ENCODE results near the gene CCDC9B. TPM values are rescaled to one million over a fixed set of nuclear protein-coding genes. Genes with fewer than 3 reads are reported as not detected.

CCDC9B gene
- polyA plus RNA-seq, 4 donors: 4.0 to 14.7 (median 8.0) TPM

DNA sequence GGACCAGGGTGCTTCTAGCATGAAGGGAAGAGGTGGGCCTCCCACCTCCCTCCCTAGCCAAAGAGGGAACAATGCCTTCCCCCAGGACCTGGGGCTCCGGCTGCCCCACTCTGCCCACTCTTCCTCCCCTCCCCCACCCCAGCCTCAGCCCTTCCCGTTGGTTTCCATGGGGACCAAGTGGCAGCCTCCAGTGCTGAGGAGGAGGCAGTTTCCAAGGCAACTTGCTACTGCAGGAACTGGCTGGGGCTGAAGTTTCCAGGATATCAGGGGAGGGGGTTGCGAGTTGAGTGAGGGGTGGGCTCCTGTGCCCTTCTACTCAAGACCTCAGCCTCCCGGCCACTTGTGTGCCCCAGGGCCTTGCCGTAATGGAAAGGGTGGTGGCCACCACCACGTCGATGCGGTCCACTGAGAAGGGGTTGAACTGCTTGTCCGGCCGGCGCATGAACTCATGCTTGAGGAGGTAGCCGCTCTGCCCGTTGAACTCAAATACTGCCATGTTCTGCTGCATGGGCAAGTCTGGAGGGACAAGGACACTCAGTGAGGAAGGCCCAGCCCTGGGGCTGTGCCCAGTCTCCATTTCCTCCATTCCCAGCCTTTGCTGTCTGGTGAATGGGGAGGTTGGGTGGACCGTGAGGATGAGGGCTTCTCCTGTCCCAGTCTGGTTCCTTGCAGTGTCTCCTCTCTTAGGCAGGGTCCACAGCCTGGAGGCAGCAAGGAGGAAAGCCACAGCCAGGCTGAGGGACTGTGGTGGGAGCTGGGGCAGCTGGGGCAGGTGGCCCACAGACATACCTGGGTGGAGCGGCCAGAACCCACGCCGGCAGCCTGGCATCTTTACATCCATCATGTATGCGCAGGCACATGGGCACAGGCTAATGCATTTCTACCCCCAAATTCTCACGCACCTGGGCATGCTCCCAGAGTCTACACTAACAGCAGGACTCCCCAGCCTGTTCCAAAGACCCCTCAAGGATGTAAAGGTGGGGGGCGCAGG, 46.5 kb downstream of the CCDC9B start:
- no peak for DNase-seq (ENCODE audit: low read depth in 4 of 4, low spot score in 2 of 4)

DNA sequence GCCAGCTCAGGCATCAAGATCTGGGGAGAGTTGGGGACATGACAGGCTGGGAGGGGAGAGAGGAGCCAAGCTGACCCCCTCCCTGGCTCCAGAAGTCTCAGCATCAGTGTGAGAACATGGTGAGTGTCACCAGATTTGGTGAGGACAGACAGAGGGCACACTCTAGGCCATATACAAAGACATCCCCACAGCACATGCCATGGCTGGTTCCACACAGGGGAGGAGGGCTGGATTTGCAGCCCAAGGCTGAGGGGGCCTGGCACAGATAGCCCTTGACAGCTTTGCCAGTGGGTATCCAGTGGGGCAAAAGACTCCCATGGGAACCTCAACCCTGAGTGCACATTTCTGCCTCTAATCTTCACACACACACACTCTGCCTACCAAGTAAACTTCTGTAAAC, 47.7 kb downstream of the CCDC9B start:
- DNase-seq (ENCODE audit: low read depth in 4 of 4, low spot score in 2 of 4): no peak

DNA sequence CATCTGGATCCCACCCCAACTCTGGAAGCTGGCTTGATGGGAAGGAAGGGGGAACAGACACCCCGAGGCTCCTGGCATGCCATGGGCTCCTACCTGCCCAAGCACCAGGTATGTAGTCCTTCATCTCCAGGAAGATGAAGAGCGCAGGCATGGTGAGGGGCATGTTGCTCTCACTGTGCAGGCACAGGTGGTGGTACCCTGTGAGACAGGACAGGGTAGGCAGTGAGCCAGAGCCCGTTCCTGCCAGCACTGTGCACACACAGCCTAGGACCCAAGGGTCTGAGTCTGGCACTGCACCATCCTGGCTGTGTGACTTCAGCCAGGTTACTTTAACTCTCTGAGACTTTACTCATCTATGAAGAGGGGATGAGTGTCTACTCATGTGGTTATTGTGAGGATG, 48.5 kb downstream of the CCDC9B start:
- DNase-seq (ENCODE audit: low read depth in 4 of 4, low spot score in 2 of 4): no peak

DNA sequence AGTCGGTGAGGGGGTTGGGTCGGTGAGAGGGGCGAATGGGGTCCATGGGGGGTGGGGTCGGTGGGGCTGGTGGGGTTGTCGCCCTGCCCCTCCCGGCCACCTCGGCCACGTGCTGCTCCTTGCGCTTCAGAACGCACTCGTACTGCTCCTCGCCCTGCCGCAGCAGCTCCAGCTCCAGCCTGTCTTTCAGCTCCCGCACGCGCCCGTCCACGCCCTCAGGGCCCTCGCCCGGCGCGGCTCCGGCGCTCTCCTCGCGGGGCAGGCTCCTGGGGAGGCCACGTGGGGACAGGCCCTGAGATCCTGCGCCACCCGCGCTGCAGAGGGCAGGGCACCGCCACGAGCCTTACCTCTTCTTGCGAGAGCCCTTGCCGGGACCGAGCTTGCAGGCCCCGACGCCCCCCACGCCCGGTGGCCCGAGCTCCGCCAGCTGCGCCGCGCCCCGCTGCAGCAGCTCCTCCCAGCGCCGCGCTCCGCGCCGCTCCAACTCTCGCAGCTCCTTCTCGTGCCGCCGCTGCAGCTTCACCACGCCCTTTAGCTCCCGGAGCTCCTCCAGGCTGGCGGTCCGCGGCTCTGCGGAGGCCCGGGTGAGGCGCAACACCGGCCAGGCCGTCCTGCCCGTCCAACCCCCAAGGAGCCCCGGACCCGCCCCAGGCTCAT, 49.7 kb downstream of the CCDC9B start:
- DNase-seq (ENCODE audit: low read depth in 4 of 4, low spot score in 2 of 4): no peak

DNA sequence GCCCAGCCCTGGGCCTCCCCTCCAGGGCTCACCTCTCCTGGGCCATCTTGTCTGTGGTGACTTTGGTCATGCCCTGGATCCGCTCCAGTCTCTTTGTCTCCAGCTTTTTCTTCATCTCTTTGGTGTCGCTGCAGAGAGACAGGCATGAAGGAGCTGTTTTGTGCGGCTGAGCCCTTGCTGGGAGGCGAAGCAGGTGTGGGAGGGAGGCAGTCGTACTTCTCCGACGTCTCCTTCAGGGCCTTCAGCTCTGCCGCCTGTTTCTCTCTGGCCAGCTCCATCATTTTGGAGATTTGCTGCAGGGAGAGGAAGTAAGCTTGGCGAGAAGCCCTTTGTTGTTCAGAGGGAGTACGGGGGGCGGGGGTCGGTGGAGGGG, 50.2 kb downstream of the CCDC9B start:
- DNase-seq (ENCODE audit: low read depth in 4 of 4, low spot score in 2 of 4): no peak

DNA sequence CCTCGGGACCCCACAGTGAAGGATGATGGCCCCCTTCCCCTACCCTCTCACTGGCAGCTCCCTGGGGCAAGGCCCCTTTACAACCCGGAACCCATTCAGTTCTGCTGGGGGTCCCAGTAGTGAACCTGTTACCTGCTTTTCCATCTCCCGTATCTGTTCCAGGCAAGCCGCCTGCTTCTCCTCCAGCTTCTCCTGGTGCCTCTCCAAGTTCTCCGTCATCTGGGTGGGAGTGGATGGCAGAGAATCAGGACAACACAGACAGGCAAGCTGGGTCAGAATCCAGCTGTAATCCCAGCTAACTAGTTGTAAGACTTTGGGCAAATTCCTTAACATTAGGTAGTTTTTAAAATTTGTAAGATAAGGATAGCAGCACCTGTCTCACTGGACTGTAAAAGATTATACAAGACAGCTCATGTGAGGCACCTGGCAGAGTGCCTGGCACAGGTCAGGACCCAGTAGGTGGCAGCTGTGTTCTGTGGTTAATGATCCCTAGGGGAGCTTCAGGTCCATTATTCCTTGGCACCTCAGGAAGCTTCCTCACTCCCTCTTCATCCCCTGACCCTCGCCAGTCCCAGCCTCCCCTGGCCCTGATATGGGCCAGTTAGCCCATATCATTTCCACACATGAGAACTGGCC, 51.5 kb downstream of the CCDC9B start:
- DNase-seq (ENCODE audit: low read depth in 4 of 4, low spot score in 2 of 4): no peak

DNA sequence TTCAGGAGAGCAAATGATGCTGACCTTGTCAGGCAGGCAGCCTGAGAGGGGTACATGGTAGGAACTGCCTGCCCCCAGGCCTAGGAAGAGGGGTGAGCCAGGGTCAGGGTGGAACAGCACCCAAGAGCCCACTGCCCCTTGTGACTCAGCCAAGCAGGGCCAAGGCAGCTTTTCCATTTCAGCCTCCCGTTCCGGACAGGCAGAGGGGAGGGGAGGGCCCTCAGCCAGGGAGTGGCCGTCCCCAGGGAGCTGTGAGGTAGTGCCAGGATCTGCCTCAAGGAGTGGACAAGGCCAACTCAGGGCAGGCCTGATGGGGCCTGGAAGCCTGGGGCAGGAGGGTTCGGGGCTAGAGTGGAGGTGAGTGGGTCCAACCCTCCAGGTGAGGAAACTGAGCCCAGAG, 52.8 kb downstream of the CCDC9B start:
- no peak for DNase-seq (ENCODE audit: low read depth in 4 of 4, low spot score in 2 of 4)

DNA sequence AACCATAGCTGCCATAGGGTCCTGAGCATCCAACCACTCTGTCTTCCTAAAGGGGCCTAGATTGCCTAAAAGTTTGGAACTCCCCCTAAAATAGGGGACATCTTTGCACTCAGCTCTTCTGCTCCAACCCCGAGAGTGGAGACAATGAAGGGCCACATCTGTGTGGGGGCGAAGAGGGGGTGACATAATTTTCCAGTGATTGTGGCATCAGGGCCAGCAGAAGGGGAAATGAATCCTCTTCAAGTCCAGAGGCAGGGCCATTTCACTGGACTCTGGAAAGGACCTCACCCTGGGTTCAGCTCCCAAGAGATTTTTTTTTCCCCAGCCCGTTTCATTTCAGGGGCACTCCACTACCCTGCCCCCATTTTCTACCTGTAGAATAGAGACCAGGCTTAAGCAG, 53.2 kb downstream of the CCDC9B start:
- DNase-seq (ENCODE audit: low read depth in 4 of 4, low spot score in 2 of 4): no peak

DNA sequence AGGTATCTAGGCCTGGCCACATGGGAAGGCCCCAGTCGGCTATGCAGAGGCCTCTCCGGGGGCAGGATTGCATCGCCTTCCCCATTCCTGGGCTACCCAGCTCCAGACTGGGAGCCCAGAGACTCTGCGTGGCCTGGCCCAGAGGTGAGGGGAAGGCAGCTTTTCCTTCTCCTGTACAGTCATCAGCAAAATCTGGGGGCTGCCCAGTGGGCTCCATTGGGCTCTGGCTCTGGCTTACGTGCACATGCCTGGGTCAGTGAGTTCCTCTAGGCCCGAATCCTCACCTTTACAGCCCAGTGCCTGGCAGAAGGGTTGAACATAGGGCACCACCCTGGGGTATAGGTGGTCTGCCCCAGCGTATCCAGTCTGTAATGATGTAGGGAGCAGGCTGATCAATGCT, 53.9 kb downstream of the CCDC9B start:
- DNase-seq (ENCODE audit: low read depth in 4 of 4, low spot score in 2 of 4): no peak

DNA sequence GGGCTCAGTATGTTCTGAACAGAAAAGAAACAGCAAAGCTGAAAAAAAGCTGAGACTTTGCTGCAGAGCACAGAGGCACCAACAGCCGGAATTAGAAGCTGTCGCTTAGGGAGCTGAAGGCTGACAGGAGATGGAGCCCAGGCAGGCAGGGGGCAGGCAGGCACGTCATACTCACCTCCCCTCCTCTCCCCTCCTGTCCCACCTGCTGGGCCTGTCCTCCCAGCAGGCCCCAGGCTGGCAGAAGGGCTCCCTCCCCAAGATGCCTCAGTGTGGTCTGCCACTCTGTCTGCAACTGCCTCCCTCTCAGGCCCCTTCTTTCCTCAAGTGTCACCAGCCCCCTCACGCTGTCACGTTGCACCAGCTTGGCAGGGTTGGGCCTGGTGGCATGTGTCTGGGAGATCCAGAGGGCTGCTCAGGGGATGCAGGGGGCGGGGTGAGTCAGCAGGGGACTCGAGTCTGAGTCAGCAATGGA, 54.6 kb downstream of the CCDC9B start:
- DNase-seq (ENCODE audit: low read depth in 4 of 4, low spot score in 2 of 4): no peak

DNA sequence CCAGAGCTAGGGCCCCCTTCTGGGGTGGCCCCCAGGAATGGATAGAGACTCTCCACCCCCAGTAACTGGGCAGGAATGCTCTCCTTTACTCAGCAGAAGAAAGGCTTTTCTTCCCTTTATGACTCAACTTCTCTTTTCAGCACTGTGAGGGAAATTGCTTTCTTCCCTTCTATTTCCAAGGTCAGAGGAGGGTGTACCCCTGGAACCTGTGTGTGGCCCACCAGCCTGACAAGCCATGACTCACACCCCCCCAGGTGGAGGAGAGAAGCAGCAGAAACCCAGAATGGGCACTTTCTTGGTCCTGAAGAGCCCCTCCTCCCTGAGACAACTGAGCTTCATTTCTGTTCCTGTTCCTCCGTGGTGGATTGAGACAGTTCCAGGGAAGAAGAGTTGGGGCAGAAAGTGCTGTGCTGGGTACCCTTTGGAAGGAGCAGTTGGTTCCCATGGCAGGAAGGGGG, 55.2 kb downstream of the CCDC9B start:
- DNase-seq (ENCODE audit: low read depth in 4 of 4, low spot score in 2 of 4): no peak

DNA sequence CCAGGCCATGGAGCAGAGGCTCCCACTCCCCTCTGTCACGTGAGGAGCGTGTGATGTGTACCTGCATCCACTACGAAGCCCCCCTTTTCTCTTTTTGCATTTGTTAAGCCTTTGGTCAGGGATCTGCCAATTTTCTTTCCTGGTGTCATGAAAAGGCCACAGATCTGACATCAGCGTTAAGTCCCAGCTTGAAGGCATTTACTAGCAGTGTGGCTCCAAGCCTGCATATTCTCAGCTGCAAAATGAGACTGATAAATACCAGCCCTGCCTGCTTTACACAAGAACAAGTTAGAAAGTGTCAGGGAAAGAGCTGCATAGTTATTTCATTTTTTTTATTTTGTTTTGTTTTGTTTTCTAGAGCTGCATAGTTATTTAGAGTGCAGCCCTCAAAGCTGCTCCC, 55.6 kb downstream of the CCDC9B start:
- no peak for DNase-seq (ENCODE audit: low read depth in 4 of 4, low spot score in 2 of 4)

DNA sequence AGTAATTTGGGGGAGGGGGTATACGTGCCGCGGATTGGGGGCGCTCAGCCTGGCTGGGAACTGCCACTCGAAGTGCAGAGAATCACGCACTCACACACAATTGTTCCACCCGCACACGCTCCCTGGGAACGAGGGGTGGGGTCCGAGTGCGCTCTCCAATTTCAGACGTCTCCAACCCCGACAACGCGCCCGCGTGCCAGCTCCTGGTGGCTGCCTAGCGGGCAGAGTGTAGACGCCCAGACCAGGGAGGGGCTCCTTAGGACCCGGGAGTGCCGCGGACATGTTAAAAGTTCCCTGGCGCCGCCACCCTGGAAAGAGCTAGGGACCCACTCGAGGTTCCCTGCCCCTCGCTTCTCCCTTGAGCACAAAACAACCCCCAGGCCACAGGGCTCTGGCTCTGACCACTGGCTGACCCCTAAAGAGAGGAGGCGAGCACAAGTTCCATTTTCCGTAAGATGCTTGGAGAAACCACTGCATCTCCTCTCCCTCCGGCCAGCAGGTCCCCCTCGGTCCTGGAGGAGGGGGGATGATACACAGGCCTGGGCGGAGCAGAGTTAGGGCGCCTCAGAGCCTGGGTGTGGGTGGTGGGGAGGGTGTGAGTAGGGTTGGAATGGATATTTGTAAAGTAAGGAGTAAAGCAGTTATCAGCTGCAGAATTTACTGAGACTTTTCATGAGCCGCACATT, 57.0 kb downstream of the CCDC9B start:
- no peak for DNase-seq (ENCODE audit: low read depth in 4 of 4, low spot score in 2 of 4)

DNA sequence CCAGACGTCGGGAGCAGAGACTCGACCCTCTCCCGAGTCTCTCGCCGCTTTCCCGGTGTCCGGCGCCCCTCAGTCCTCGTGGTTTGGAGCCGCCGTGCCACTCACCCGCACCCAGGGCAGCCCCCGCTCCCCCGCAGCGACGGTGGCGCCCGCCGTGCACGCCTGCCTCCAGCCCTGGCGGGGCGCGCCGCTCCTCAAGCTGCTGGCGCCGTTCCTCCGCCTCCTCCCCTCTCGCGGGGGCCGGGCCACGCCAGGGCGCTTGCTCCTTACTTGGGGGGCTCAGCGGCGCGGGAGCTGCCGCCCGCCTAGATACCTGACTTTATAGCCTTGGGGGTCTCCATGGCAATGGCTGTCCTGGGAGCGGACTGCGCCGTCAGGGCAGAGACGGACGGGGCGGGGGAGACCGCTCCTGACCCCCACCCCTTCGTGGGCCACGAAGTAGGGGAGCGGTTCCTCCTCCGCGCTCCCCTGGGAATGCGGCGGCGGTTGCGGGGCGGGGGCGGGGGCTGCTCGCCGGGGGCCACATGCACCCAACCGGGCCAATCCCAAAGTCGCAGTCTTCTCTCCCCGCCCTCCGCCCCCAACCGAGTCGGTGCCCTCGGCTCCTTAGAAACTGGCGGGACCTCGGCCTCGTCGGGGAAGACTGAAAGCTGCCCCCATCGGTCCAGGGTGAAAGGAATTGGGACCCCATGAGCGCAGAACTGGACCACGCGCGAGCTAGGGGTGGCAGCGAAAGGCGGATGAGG, 57.7 kb downstream of the CCDC9B start, which contains the start of gene ANKRD63:
ANKRD63 (minus strand) TSS at position 196 of the 746 bp plus-strand sequence. CDS start 478 bp downstream, outside the sequence.
- DNase-seq (ENCODE audit: low read depth in 4 of 4, low spot score in 2 of 4): no peak

DNA sequence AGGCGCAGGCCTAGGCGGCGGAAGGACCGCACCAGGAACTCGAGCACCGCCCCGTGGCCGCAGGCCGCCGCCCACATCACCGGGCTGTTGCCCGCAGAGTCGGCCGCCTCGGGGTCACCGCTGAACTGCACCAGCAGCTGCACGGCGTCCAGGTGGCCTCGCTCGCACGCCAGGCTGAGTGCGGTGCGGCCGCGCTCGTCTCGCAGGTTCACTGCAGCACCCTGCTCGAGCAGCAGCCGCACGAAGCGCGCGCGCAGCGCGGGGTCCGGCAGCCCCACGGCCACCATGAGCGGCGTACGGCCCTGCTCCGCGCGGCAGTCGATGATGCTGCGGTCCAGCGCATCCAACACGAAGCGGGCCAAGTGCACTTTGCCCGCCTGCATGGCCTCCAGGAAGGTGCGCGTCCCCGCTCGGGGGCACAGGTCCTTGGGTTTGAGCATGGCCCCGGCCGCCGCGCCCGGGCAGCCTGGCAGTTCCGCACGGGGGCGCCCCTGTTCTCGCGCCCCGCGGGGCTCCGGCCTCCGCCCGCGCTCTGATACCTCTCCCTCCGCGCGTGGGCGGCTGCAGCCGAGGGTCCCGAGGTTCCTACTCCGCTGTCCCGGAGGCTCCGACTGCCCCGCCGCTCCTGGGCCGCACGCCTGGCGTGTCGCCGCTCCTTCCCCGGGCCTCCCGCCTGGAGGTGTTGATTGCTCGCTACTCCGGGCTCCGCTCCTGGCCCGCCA, 58.4 kb downstream of the CCDC9B start:
- no peak for DNase-seq (ENCODE audit: low read depth in 4 of 4, low spot score in 2 of 4)

DNA sequence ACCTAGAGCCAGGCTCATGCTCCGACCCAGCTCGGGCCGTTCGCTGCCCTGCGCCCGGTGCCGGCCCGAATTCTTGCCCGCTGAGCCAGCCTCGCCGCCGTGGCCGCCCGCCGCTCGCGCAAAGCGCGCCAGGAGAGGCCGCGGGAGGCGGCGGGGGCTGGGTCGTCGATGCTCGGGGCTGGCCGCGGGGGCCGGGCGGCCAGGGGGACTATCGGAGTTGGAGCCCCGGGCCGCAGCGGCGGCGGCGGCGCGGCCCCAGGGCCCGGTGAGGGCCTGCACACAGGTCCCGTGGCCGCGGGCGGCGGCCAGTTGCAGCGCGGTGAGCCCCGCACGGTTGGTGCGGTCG, 59.0 kb downstream of the CCDC9B start:
- DNase-seq (ENCODE audit: low read depth in 4 of 4, low spot score in 2 of 4): no peak

Measured in left renal cortex interstitium (tissue), 4 donors.